Right atrium auricular region (tissue), 2 donors: ENCODE data around the gene CECR2. TPM values are rescaled to one million over a fixed set of nuclear protein-coding genes. Genes with fewer than 3 reads are reported as not detected.
A peak's percentile ranks its signal among the peaks of the same experiment; 100 is the strongest.

Experiments
- DNase-seq: peaks from one replicate; pipeline ENCODE4 v3.0.0-alpha.2; 2019; ENCODE audit warnings: low spot score
- H3K27ac ChIP-seq, 2 donors: fragments of 200-600 bp; sonication (generic); 1 replicate in 1 of 2; 2 replicates in 1 of 2; pipeline ENCODE4 v1.5.1; 2016 to 2019
- H3K27me3 ChIP-seq, 2 donors: fragments of 200-600 bp; sonication (generic); one replicate each; pipeline versions ENCODE4 v1.5.1 to v1.6.0; 2017 to 2019
- H3K36me3 ChIP-seq: fragments of 200-600 bp; sonication (generic); one replicate; pipeline ENCODE4 v1.5.1; 2016
- H3K4me1 ChIP-seq, 2 donors: fragments of 200-600 bp; sonication (generic); one replicate each; pipeline versions ENCODE4 v1.5.1 to v1.6.0; 2017 to 2019
- H3K4me3 ChIP-seq, 2 donors: fragments of 200-600 bp; sonication (generic); 1 replicate in 1 of 2; 2 replicates in 1 of 2; pipeline ENCODE4 v1.5.1; 2017 to 2019; ENCODE audit warnings: mild to moderate bottlenecking in 1 of 2, moderate library complexity in 1 of 2
- H3K9me3 ChIP-seq, 2 donors: fragments of 200-600 bp; sonication (generic); one replicate each; pipeline ENCODE4 v1.5.1; 2019
- total RNA-seq, 2 donors: library from RNA; depleted of rRNA; stranded (reverse); fragments of >200 nt; gene quantifications; one replicate each; pipeline ENCODE4 v1.1.0, GENCODE V29; 2016
- TF ChIP-seq, protein P1 (sequence below), 2 donors: fragments of 200-600 bp; sonication (generic); IDR thresholded peaks; one replicate each; pipeline ENCODE4 v1.5.1; 2019; ENCODE audit warnings: antibody characterized with exemption in 2 of 2

CECR2 gene
- total RNA-seq, 2 donors from 2014 or later: 4.0 to 4.8 TPM

DNA sequence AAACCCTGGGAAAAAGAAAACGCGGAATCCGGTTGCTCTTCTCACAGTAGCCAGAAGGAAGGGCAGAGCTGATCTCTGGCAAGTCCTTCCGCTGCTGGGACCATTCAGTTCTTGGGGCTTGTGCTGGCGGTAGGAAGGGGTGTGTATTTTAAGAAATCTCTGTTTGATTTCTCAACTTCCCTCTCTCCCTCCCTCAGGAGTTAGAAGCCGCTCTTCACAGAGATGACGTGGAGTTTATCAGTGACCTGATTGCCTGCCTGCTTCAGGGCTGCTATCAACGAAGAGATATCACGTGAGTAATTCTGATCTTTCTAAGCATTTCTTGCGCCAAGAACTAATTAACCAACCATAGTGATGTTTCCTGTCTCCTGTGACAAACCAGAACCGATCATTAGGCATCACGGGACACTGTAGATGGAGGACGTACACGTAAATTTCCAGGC lies 108.2 kb downstream of the CECR2 start:
- H3K4me1 ChIP-seq: peaks cover 0 to 9% of the 10 kb centered on the region in 2 donors
- no peaks in the 10 kb centered on the region for H3K27me3 ChIP-seq
- DNase-seq: peak; percentile 67
- no peaks in the 10 kb centered on the region for H3K9me3 ChIP-seq
- no peaks in the 10 kb centered on the region for H3K36me3 ChIP-seq
- TF ChIP-seq, protein P1, sequence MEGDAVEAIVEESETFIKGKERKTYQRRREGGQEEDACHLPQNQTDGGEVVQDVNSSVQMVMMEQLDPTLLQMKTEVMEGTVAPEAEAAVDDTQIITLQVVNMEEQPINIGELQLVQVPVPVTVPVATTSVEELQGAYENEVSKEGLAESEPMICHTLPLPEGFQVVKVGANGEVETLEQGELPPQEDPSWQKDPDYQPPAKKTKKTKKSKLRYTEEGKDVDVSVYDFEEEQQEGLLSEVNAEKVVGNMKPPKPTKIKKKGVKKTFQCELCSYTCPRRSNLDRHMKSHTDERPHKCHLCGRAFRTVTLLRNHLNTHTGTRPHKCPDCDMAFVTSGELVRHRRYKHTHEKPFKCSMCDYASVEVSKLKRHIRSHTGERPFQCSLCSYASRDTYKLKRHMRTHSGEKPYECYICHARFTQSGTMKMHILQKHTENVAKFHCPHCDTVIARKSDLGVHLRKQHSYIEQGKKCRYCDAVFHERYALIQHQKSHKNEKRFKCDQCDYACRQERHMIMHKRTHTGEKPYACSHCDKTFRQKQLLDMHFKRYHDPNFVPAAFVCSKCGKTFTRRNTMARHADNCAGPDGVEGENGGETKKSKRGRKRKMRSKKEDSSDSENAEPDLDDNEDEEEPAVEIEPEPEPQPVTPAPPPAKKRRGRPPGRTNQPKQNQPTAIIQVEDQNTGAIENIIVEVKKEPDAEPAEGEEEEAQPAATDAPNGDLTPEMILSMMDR (IDR thresholded peaks at IDR 0.05): no peak
- H3K4me3 ChIP-seq: peak overlapping the region in 1 of 2 donors; percentile 23
- H3K27ac ChIP-seq: peak overlapping the region; percentile 21 to 54

DNA sequence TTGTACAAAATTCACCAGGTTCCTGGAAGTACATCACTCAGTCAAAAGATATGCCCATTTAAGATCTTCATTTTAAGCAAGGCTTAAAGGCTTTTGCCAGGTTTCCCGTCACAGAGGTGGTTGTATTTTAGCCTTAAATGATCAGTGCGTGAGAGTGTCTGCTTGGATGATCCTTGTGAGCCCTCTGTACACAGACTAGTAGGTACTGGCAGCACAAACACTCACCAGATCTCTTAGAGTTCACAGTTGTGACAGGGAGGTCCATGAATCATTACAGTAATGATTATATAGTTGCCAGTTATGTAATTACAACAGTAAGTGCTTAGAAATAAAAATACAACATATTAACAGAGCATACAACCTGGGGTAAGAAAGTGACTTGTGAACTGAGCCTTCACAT lies 109.9 kb downstream of the CECR2 start:
- H3K27me3 ChIP-seq: no peaks in the 10 kb centered on the region
- H3K27ac ChIP-seq: no peak overlapping the region
- DNase-seq: no peak
- TF ChIP-seq, protein P1 (IDR thresholded peaks at IDR 0.05): no peak
- no peaks in the 10 kb centered on the region for H3K36me3 ChIP-seq
- H3K4me1 ChIP-seq: peaks cover 0 to 9% of the 10 kb centered on the region in 2 donors
- no peaks in the 10 kb centered on the region for H3K9me3 ChIP-seq
- H3K4me3 ChIP-seq: no peak overlapping the region

DNA sequence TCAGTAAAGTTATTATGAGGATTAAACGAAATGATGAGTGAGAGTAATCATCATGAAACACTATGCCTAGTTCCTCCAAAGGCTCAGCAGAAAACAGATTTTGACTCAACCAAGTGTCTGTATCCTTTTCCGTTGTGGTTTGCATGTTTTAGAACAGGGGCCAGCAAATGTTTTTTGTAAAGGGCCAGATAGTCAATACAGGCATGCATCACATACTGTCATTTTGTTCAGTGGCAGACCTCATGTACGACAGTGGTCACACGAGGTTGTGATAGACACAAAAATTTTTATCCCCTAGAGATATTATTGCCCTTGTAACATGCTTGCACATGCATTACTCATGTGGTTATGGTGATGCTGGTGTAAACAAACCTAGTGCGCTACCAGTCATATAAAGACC lies 112.2 kb downstream of the CECR2 start:
- Histone ChIP-seq H3K36me3 (no peaks in the 10 kb centered on the region), H3K9me3 (no peaks in the 10 kb centered on the region), H3K27me3 (no peaks in the 10 kb centered on the region), H3K27ac (no peak overlapping the region), H3K4me1 (peaks cover 0 to 8% of the 10 kb centered on the region in 2 donors), H3K4me3 (no peak overlapping the region)
- DNase-seq: no peak
- TF ChIP-seq, protein P1 (IDR thresholded peaks at IDR 0.05): no peak

DNA sequence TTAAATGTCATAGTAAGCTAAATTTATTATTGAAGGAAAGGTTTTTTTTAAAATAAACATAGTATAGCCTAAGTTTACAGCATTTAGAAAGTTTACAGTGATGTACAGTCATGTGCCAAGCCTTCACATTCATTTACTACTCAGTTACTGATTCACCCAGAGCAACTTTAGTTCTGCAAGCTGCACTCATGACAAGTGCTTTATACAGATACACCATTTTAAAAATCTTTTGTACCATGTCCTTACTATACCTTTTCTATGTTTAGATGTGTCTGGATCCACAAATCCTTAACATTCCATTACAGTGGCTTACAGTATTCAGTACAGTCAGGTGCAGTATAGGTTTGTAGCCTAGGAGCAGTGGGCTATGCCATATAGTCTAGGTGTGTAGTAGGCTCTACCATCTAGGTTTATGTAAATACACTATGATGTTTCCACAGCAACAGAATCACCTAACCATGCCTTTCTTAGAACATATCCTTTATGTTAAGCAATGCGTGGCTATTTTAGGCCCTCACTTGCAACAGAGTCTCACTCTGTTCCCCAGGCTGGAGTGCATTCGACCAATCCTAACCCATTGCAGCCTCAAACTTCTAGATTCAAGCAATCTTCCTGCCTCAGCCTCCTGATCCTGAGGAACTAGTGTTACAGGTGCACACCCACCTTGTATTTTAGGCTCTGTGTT lies 114.6 kb downstream of the CECR2 start:
- Histone ChIP-seq H3K4me3 (no peak overlapping the region), H3K36me3 (no peaks in the 10 kb centered on the region), H3K27me3 (no peaks in the 10 kb centered on the region), H3K4me1 (no peaks in the 10 kb centered on the region), H3K9me3 (no peaks in the 10 kb centered on the region), H3K27ac (no peak overlapping the region)
- TF ChIP-seq, protein P1 (IDR thresholded peaks at IDR 0.05): no peak
- DNase-seq: no peak

DNA sequence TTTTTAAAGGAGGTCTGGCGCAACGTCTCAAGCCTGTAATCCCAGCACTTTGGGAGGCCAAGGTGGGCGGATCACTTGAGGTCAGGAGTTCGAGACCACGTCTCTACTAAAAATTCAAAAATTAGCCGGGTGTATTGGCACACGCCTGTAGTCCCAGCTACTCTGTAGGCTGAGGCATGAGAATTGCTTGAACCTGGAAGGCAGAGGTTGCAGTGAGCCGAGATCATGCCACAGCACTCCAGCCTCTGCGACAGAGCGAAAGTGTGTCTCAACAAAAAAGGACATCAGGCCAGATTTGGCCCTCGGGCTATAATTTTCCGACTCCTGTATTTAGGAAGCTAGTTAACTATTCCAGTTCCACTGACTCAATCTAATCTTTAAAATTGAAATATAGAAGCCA lies 115.3 kb downstream of the CECR2 start:
- H3K27ac ChIP-seq: no peak overlapping the region
- H3K27me3 ChIP-seq: no peaks in the 10 kb centered on the region
- no peak for DNase-seq
- TF ChIP-seq, protein P1 (IDR thresholded peaks at IDR 0.05): no peak
- H3K36me3 ChIP-seq: no peaks in the 10 kb centered on the region
- H3K4me3 ChIP-seq: no peak overlapping the region
- H3K9me3 ChIP-seq: no peaks in the 10 kb centered on the region
- H3K4me1 ChIP-seq: no peaks in the 10 kb centered on the region

DNA sequence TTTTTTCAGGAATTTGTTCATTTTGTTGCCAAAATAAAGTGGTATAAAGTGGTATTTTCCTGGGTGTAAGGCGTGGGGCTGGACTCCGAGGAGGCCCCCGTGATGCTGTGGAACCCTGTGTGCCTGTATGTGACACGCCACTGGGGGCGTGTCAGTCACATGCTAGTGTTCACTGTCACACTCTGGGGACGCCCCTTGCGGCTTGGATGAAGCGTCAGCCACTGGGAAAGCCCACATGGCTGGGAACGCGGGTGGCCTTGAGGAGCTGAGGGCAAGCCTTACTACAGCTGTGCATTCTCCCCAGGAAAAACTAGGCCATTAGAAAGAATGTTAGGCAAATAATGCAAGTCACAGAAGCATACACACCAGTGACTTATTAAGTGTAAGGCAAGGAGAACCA lies 117.1 kb downstream of the CECR2 start:
- Histone ChIP-seq H3K9me3 (no peaks in the 10 kb centered on the region), H3K4me1 (no peaks in the 10 kb centered on the region), H3K27ac (no peak overlapping the region), H3K4me3 (no peak overlapping the region), H3K36me3 (no peaks in the 10 kb centered on the region), H3K27me3 (no peaks in the 10 kb centered on the region)
- DNase-seq: no peak
- TF ChIP-seq, protein P1 (IDR thresholded peaks at IDR 0.05): no peak
